Spleen (tissue), 11 donors: ENCODE data around the gene UHRF1. TPM values are rescaled to one million over a fixed set of nuclear protein-coding genes. Genes with fewer than 3 reads are reported as not detected.

Experiments used
- DNase-seq: peaks from one replicate; pipeline ENCODE4 v3.0.0-alpha.2; 2020
- H3K27ac ChIP-seq, 8 donors: fragments of 200-600 bp; sonication (generic) in 7 of 8; 1 replicate in 4 of 8; 2 replicates in 4 of 8; pipeline versions ENCODE4 v1.5.0 to v1.8.0; 2016 to 2021; ENCODE audit warnings: inconsistent platforms in 4 of 8, mild to moderate bottlenecking in 4 of 8, moderate library complexity in 1 of 8
- H3K27me3 ChIP-seq, 7 donors: fragments of 200-600 bp; sonication (generic) in 6 of 7; replicated peaks in 1 of 7; 1 replicate in 4 of 7; 2 replicates in 3 of 7; pipeline versions ENCODE4 v1.5.0 to v1.8.0; 2016 to 2021; ENCODE audit warnings: inconsistent platforms in 3 of 7, mild to moderate bottlenecking in 1 of 7
- H3K36me3 ChIP-seq, 6 donors: fragments of 200-600 bp; sonication (generic) in 5 of 6; 1 replicate in 4 of 6; 2 replicates in 2 of 6; pipeline versions ENCODE4 v1.5.0 to v1.8.0; 2016 to 2021; ENCODE audit warnings: inconsistent platforms in 2 of 6
- H3K4me1 ChIP-seq, 6 donors: fragments of 200-600 bp; sonication (generic) in 5 of 6; 1 replicate in 3 of 6; 2 replicates in 3 of 6; pipeline versions ENCODE4 v1.5.0 to v1.8.0; 2016 to 2021; ENCODE audit warnings: inconsistent platforms in 3 of 6
- H3K4me3 ChIP-seq, 8 donors: fragments of 200-600 bp; sonication (generic) in 7 of 8; 1 replicate in 4 of 8; 2 replicates in 4 of 8; pipeline versions ENCODE4 v1.5.0 to v1.8.0; 2016 to 2021; ENCODE audit warnings: inconsistent platforms in 4 of 8, mild to moderate bottlenecking in 4 of 8, moderate library complexity in 2 of 8
- H3K9me3 ChIP-seq, 8 donors: fragments of 200-600 bp; sonication (generic) in 7 of 8; 1 replicate in 4 of 8; 2 replicates in 4 of 8; pipeline versions ENCODE4 v1.5.0 to v1.8.0; 2016 to 2021; ENCODE audit warnings: inconsistent platforms in 4 of 8
- POLR2A ChIP-seq, 3 donors: fragments of 450-650 bp; IDR thresholded peaks; one replicate each; pipeline ENCODE4 v1.5.1; 2017; ENCODE audit warnings: antibody characterized with exemption in 3 of 3, mild to moderate bottlenecking in 1 of 3
- POLR2AphosphoS5 ChIP-seq, 3 donors: sonication (generic); formaldehyde crosslinking; IDR thresholded peaks; one replicate each; pipeline ENCODE4 v1.5.1; 2017; ENCODE audit warnings: antibody characterized with exemption in 3 of 3
- WGBS, 5 donors: extraction: QIAGEN DNeasy Blood & Tissue Kit in 3 of 5; methylation state at CpG; one replicate each; pipeline versions ENCODE4 v1.1.5 to v1.1.7; 2013 to 2018; 5-methylcytosine and 5-hydroxymethylcytosine counted together
- intact Hi-C: fragments of 100-400 bp; cut with DNase I; formaldehyde crosslinking; loops from one replicate; pipeline ENCODE4 v1.15.0; 2023; ENCODE audit warnings: low total_unique reads
- polyA plus RNA-seq, 3 donors: library from polyadenylated mRNA; stranded (reverse); fragments of 200-250 nt; gene quantifications; one replicate each; pipeline ENCODE4 v1.2.1, GENCODE V29; 2013
- total RNA-seq, 7 donors: library from RNA; depleted of rRNA in 3 of 7; stranded (reverse); fragments of >200 nt in 3 of 7; fragmentation: NEBNext Ultra II Directional in 4 of 7; extraction: Animal tissue kit (Norgen Biotek cat#: 25700) in 4 of 7; gene quantifications; one replicate each; pipeline versions ENCODE4 v1.1.0 to v1.2.1, GENCODE V29; 2016 to 2021
- TF ChIP-seq, protein P1 (sequence below), 11 experiments: fragments of 200-600 bp in 7 of 11; fragments of 450-650 bp in 4 of 11; sonication (generic) in 4 of 11; IDR thresholded peaks in 8 of 11; conservative IDR thresholded peaks in 3 of 11; 1 replicate in 7 of 11; 2 replicates in 4 of 11; pipeline versions ENCODE4 v1.4.0 to v1.8.0; 2016 to 2021; ENCODE audit warnings: antibody characterized with exemption in 11 of 11, inconsistent platforms in 4 of 11, mild to moderate bottlenecking in 1 of 11
- donor health status: healthy with polysubstance abuse.
- donor health status: DM: no; HTN: no; CAD: no; lungs with moderate emphysema.
- donor health status: DM: no; HTN: no; CAD: no.
- donor health status: Bipolar disorder and iron deficiency.
- donor health status: healthy.
- donor health status: DM: no; HTN: no; CAD: no.
- donor health status: DM: yes; HTN: yes; CAD: no.

UHRF1 gene
- total and polyA plus RNA-seq, 10 donors: 1.5 to 10.8 (median 4.6) TPM

DNA sequence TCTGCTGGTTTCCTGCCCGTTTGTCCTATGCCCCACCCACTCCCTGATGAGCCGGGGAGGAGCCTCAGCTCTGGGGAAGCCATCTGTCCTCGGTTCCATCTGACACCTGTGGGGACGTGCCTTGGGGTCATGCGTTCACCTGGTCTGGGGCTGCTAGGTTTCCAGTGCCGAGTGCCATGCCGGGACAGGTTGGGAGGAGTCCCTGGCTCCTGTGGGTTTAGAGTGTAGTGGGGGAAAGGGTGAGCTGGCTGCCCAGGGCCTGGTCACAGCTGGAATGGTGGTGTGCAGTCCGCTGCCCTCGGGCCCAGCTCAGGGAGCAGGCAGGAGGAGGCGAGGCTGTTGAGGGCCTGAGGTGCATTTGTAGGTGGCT is 62.1 kb downstream of the UHRF1 start:
- H3K36me3 ChIP-seq: no peaks in the 10 kb centered on the region
- peak overlapping the region in 6 of 8 donors; percentile 20 to 75 (median 58) for H3K4me3 ChIP-seq
- intact Hi-C loops: no loop called here
- 9 to 49% (median 47%) methylated on average over 7 to 10 of the region's 10 CpGs for WGBS, 5 donors
- TF ChIP-seq POLR2A (IDR thresholded peaks at IDR 0.05) (no peak), POLR2AphosphoS5 (IDR thresholded peaks at IDR 0.05) (no peak)
- TF ChIP-seq, protein P1, sequence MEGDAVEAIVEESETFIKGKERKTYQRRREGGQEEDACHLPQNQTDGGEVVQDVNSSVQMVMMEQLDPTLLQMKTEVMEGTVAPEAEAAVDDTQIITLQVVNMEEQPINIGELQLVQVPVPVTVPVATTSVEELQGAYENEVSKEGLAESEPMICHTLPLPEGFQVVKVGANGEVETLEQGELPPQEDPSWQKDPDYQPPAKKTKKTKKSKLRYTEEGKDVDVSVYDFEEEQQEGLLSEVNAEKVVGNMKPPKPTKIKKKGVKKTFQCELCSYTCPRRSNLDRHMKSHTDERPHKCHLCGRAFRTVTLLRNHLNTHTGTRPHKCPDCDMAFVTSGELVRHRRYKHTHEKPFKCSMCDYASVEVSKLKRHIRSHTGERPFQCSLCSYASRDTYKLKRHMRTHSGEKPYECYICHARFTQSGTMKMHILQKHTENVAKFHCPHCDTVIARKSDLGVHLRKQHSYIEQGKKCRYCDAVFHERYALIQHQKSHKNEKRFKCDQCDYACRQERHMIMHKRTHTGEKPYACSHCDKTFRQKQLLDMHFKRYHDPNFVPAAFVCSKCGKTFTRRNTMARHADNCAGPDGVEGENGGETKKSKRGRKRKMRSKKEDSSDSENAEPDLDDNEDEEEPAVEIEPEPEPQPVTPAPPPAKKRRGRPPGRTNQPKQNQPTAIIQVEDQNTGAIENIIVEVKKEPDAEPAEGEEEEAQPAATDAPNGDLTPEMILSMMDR (IDR thresholded peaks at IDR 0.05 in 8 of 11, conservative IDR thresholded peaks at IDR 0.05 in 3 of 11): no peak
- no peaks in the 10 kb centered on the region for H3K9me3 ChIP-seq
- peak; percentile 88 for DNase-seq
- H3K27ac ChIP-seq: peak overlapping the region in 5 of 8 donors; percentile 69 to 90 (median 88)
- peaks cover 28 to 79% (median 71%) of the 10 kb centered on the region in 6 donors for H3K4me1 ChIP-seq
- H3K27me3 ChIP-seq: no peaks in the 10 kb centered on the region

DNA sequence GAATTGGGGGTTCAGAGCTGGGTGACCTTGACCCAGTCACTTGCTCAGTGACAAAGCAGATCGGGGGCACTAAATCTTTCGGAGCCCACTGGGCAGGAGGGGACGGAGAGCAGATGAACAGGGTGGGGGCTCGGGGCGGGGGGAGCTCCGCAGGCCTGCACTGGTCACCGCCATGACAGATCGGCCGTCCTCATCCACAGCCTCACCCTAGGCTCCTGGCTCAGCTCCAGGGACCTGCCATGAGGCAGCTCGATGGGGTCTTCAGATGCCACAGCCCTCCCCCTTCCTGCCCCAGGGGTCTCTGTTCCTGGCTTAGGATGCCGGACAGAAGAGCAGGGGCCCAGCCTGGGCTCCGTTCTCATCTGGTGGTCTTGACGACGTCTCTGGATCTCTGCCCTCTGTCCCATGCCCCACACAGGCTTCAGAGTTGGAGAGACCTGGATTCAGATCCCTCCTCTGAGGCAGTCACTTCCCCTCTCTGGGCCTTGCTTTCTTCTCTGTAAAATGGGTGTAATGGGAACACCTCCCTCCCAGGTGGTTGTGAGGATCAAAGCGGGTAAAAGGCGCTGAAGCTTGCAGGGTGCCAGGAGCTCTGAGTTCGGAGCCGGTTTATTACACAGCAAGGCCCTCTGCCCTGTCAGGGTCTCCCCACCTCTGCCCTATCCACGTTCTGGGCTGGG is 62.7 kb downstream of the UHRF1 start:
- peak overlapping the region in 1 of 8 donors; percentile 75 for H3K4me3 ChIP-seq

DNA sequence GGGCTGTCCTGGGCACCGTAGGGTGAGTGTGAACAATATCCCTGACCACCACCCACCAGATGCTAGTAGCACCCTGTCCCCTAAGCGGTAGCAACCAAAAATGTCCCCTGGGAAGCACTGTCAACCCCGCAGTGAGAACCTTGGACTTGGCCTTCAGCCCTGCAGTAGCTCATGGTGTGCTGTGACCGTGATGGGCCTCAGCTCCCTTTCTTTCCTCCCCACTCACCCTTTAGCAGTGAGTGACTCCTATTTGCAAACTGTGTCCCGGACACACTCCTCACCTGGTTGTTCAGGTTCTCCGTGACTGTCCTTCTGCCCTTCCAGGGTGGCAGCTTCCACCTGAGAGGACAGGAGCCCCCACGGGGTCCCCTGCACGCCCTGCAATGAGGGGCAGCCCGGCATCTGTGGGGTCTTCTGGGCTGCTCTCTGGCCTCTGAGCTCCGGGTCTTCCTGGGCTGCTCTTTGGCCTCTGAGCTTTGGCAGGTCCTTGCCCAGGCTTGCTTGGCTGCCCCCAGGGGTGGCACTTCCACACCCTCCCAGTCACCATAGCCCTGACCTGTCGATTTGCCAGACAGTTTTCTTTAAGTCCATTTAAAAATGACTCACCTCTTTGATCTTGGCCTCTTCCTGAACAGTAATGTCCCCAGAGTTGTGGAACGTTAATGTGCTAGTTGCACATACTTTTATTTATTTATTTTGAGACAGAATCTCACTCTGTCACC is 63.4 kb downstream of the UHRF1 start:
- intact Hi-C loops: no loop called here
- H3K4me3 ChIP-seq: no peak overlapping the region
- no peak for TF ChIP-seq POLR2A (IDR thresholded peaks at IDR 0.05)
- no peak for TF ChIP-seq POLR2AphosphoS5 (IDR thresholded peaks at IDR 0.05)
- TF ChIP-seq, protein P1 (IDR thresholded peaks at IDR 0.05 in 8 of 11, conservative IDR thresholded peaks at IDR 0.05 in 3 of 11): no peak
- H3K27ac ChIP-seq: peak overlapping the region in 2 of 8 donors; percentile 36 to 94
- no peak for DNase-seq
- H3K27me3 ChIP-seq: no peaks in the 10 kb centered on the region
- no peaks in the 10 kb centered on the region for H3K9me3 ChIP-seq
- H3K36me3 ChIP-seq: peaks cover 0 to 9% (median 2%) of the 10 kb centered on the region in 6 donors
- H3K4me1 ChIP-seq: peaks cover 33 to 91% (median 84%) of the 10 kb centered on the region in 6 donors
- 72 to 91% (median 82%) methylated on average over 12 of the region's 12 CpGs for WGBS, 5 donors

More for the DNA sequence above, 62.7 kb downstream of the UHRF1 start:
- Histone ChIP-seq H3K9me3 (no peaks in the 10 kb centered on the region), H3K27me3 (no peaks in the 10 kb centered on the region), H3K27ac (peak overlapping the region in 2 of 8 donors; percentile 90), H3K36me3 (peaks cover 0 to 2% (median 0%) of the 10 kb centered on the region in 6 donors), H3K4me1 (peaks cover 28 to 84% (median 77%) of the 10 kb centered on the region in 6 donors)
- no peak for TF ChIP-seq POLR2A (IDR thresholded peaks at IDR 0.05)
- no peak for TF ChIP-seq POLR2AphosphoS5 (IDR thresholded peaks at IDR 0.05)
- TF ChIP-seq, protein P1 (IDR thresholded peaks at IDR 0.05 in 8 of 11, conservative IDR thresholded peaks at IDR 0.05 in 3 of 11): no peak
- no peak for DNase-seq
- intact Hi-C loops: no loop called here
- 87 to 93% (median 91%) methylated on average over 18 to 19 of the region's 19 CpGs for WGBS, 5 donors
